HS-27A (cell line): ENCODE measurements around the gene NR3C2.
"Not testable (repeated sequence)": the region's sequence is repeated elsewhere in the genome, so short reads cannot be mapped to it uniquely, and the experiment has no call there.

Experiments
- DNase-seq: peaks from one replicate; pipeline ENCODE4 v3.0.0-alpha.2; 2012; ENCODE audit warnings: low read depth, missing footprints

Gene NR3C2

GRCh38 chr4:148367756-148368155 lies 74.5 kb downstream of the NR3C2 start:
- no peak for DNase-seq

- DNase-seq, result no peak
Measured at GRCh38 chr4:148366251-148366650, 76.0 kb downstream of the NR3C2 start.

- DNase-seq, result no peak
Measured at GRCh38 chr4:148364525-148364924, 77.7 kb downstream of the NR3C2 start.

- DNase-seq, result no peak
Measured at GRCh38 chr4:148359769-148360168, 82.4 kb downstream of the NR3C2 start.

DNA sequence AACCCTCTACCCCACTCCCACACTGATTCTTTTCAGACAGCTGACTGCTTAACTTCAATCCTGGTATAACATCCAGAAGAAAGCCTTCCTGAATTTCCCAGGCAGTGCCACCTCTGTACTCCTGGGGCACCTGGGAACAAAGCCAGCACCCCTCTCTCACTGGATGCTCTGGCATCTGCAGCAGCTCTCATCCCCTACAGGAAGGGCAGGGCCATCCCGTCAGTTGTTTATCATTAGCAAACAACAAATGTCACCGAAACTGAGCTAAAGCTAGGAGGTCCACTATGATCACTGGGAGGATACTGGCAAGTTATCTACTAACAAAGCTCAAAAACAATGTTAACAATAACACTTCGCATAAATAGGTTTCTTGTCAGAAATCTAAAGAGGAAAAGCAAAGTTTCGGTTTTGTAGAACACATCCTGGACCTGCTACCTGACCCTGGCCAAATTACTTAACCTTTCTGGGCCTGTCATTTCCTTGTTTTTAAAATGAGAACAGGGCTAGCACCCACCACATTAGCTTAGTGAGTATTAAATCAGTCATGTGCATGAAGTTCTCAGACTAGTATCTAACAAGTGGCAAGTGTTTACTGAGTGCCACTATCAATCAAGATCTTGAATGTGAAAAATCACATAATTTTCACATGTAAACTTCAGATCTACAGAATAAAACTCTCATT lies 86.6 kb downstream of the NR3C2 start:
- no peak for DNase-seq

DNA sequence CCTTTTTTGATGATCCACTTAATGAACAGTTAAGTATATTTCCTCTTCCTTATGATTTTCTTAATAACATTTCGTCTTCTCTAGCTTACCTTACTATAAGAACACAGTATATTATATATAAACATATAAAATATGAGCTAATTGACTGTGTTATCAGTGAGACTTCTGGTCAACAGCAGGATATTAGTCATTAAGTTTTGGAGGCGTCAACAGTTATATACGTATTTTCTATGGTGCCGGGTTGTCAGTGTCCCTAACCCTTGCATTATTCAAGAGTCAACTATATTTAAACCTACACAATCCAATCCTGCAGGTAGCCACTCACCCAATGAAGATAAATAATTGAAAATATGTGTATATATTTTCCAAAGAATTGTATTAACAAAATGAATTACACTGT lies 88.0 kb downstream of the NR3C2 start:
- no peak for DNase-seq

- DNase-seq, result no peak
Measured at GRCh38 chr4:148353571-148353970, 88.6 kb downstream of the NR3C2 start.

DNA sequence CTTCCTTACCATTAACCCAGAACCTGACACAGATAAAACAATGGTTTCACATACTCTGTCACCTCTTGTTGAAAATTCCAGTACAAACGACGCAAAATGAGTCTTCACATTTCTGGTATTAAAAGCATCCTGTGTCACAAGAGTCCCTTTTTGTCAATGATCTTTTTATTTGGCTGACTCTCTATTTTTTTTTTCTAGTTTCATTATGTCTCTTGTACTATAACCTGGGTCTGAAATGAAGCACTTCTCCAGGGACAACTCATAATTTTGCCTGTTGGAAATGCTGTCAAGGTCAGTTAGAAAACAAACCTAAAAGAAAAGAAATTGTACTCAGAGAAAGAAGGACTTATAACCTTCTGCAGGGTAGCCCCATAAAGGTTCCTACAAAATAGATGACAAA lies 93.1 kb downstream of the NR3C2 start:
- DNase-seq, result no peak

GRCh38 chr4:148346657-148347056 lies 95.6 kb downstream of the NR3C2 start:
- no peak for DNase-seq

DNA sequence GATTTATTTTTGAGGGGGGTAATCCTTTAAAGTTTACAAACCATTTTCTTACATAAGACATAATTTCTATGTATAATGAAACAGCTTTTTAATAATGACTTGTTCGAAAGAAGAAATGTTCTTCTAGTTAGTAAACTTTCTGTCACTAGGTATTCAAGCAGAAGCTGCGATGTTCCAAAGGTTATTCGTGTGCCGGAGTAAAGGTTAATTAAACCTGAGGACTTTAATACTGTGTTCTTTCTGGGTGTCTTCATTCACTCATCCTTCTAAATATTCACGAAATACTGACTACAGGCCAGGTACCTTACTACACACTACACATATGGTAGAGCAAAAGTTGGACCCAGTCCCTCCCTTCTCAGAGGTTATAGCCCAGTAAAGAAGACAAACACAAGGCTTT lies 96.7 kb downstream of the NR3C2 start:
- no peak for DNase-seq

DNA sequence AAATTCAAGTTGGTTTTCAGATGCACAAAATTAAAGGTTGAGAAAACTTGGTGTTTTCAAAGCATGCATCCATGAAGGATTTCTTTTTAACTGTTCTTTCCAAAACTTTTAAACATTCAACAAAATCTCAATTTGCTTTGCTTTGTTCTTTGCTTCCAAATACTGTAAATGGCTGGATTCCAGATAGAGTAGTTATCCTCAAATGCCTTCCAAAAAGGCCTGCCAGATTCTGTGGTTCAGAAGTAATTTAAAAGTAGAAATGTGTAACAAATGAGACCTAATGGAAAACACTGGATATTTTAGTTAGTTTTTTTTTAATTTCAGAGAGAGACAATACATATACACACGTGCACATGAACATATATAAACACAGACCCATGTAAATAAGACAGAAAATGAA lies 97.3 kb downstream of the NR3C2 start:
- DNase-seq, result no peak

DNA sequence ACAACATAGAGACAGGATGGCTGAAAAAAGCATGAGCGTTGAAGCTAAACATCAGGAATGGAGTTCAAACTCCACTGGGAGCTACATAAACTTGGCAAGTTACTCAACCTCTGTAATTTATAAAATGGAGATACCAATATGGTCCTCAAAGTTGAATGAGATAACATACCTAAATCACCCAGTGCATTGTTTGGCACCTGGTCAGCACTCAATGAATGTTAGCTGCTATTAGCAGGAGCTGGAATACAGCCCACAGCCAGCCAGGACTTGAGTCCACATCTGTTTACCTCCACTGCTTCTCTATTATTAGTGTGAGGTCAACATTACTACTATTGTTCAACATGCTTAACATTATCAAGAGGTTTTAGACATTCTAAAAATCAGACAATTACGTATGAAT lies 97.9 kb downstream of the NR3C2 start:
- DNase-seq, result no peak

- DNase-seq, result no peak
Measured at GRCh38 chr4:148341980-148342800, 100.0 kb downstream of the NR3C2 start.

DNA sequence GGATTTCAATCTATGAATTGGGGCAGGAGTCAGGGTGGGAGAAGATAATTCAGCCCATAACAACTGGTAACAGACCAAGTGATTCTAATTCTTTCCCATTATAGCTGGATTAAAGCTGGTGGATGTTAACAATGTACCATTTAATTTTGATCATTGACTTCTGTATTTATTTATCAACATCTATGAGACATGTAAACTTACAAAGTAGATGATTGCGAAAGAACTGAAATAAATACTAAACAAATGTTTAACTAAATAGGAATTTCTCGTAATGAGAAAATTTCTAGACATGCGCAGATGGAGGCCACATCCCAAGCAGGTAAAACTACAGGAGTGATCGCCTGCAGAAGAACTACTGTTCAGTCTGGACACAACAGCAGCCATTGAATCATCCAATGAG lies 107.1 kb downstream of the NR3C2 start:
- DNase-seq, result no peak

- DNase-seq, result no peak
Measured at GRCh38 chr4:148333265-148333664, 108.9 kb downstream of the NR3C2 start.

DNA sequence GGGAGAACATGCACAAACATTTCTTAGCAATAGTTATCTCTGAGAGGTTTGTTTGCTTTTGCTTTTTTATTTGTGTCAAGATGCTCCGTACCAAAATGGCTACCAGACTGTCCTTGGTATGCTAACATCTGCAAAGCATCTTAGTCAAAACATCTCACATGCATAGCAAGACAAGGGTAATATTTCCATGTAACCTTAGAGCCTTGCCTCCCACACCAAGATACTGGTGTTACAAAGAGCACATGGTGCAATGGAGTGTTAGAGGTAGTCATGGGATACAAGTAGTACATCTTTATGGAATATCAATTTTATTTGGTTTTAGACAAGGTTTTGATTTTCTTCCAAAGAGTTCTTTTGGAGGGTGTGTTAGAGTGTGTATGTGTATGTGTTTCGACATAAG lies 109.7 kb downstream of the NR3C2 start:
- DNase-seq, result no peak

GRCh38 chr4:148330724-148331123 lies 111.5 kb downstream of the NR3C2 start:
- no peak for DNase-seq

DNA sequence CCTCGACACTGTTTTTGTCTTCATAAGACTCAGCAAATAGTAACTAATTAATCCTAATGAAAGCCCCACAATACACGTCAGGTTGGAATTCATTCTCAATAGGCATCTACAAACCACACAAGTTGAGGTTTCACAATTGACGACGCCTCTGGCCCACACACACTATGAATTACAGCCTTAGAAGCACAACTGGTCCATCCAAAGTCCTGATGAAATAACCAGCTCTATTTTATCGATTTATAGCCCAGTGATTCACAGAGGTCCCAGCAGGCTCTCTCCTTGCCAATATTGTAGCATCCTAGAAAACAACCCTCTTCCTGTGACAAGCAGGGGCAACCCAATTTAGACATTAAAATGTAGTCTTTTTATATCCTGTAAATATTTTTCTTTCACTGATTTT lies 112.1 kb downstream of the NR3C2 start:
- DNase-seq, result no peak

DNA sequence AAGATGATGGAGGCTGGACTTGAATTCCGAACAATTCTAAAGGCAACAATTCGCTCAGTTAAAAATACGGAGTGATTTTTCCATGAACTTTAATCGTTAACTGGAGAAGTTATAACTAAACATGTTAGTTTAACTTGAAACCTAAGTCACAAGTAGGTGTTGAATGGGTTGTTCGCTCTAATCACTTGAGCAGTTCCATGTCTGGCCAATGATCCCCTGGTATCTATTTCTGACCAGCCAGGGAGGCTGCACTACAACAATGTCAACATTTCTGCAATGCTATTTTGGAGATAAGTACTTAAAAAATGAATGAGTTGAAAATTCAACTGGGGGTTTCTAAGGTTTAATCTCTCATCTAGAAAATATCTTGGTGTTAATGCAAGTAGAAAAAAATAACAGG lies 112.5 kb downstream of the NR3C2 start:
- DNase-seq, result no peak

GRCh38 chr4:148327683-148328082 lies 114.5 kb downstream of the NR3C2 start:
- no peak for DNase-seq

DNA sequence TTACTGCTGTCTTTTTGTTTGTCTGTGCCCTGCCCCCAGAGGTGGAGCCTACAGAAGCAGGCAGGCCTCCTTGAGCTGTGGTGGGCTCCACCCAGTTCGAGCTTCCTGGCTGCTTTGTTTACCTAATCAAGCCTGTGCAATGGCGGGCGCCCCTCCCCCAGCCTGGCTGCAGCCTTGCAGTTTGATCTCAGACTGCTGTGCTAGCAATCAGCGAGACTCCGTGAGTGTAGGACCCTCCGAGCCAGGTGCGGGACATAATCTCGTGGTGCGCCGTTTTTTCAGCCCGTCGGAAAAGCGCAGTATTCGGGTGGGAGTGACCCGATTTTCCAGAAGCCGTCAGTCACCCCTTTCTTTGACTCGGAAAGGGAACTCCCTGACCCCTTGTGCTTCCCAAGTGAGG lies 118.9 kb downstream of the NR3C2 start:
- not testable (repeated sequence) for DNase-seq

GRCh38 chr4:148315049-148315448 lies 127.2 kb downstream of the NR3C2 start:
- DNase-seq, result peak; percentile 36

DNA sequence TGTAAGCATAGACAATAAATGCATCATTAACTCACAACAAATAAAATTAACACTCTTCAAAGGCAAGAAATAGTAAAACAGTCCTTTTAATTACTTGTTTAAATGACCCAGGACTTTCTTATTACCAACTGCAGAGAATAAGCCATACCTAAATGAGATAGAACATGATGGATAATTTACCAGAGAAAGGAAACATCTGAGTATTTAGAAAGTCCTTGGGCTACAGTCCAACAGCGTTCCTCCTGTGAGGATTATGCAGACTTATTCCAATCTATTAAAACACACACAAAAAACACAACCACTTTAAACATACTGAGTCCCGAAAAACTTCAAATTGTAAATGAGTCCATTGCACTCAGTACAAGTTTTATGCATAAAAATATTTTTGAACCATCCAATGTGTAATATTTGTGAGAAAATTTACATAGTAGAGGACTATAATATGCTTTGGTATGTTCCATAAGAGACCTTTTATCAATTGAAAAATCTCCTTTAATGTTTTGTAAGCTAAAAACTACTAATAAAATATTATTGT lies 129.2 kb downstream of the NR3C2 start:
- DNase-seq, result no peak
